HepG2 (cell line): ENCODE measurements around the gene SH3BP5. TPM values are rescaled to one million over a fixed set of nuclear protein-coding genes. Genes with fewer than 3 reads are reported as not detected.

Experiments
- ATAC-seq: fragments of 200-7000 bp; cut with Tn5 transposase; 3 replicates; pipeline ENCODE4 v1.9.1; 2020; ENCODE audit warnings: mild to moderate bottlenecking, moderate library complexity
- BruUV-seq: library from RNA; stranded (reverse); fragments of 400-500 nt; replicated peaks from 2 replicates; lab custom pipeline; 2021; lab: Mats Ljungman, UMichigan
- CTCF ChIA-PET: fragments of 300-600 bp; formaldehyde crosslinking; extraction: SDS; loops from one replicate; lab custom pipeline; 2021; ENCODE audit warnings: low total read pairs, inconsistent platforms, low intra/inter-chr PET ratio; lab: Yijun Ruan, JAX
- POLR2A ChIA-PET: fragments of 350-600 bp; sonication (Branson Sonifier 250); formaldehyde crosslinking; loops from one replicate; lab custom pipeline; 2020; ENCODE audit warnings: antibody characterized with exemption, inconsistent platforms; lab: Yijun Ruan, JAX
- DNase-seq: peaks from one replicate; pipeline ENCODE4 v3.0.0-alpha.2; 2015; ENCODE audit warnings: low spot score
- FAIRE-seq: peaks from 3 replicates; lab custom pipeline; 2011; peaks lifted over from hg19 to GRCh38; lab: Jason Lieb, UNC
- H2AFZ ChIP-seq: one replicate; pipeline ENCODE4 v1.6.1; 2011; ENCODE audit warnings: low read length, inconsistent platforms
- H3K27ac ChIP-seq: fragments of 300-600 bp; 3 replicates; pipeline ENCODE4 v1.8.0; 2011; ENCODE audit warnings: mixed run types, mild to moderate bottlenecking, mixed read lengths, low read length, inconsistent platforms; ENCODE audit not compliant: insufficient read depth; ENCODE audit errors: extremely low read length
- H3K27me3 ChIP-seq, 2 experiments: fragments of 200-600 bp in 1 of 2; 2 replicates in 1 of 2; 3 replicates in 1 of 2; pipeline versions ENCODE4 v1.6.0 to v1.8.0; 2011; ENCODE audit warnings: low read length in 2 of 2, mild to moderate bottlenecking in 2 of 2, moderate library complexity in 2 of 2, inconsistent platforms in 1 of 2; ENCODE audit not compliant: insufficient read depth in 2 of 2, control insufficient read depth in 1 of 2
- H3K36me3 ChIP-seq, 2 experiments: fragments of 200-600 bp in 1 of 2; replicated peaks in 1 of 2; 2 replicates in 1 of 2; 3 replicates in 1 of 2; pipeline versions ENCODE4 v1.5.1 to v1.8.0; 2011; ENCODE audit warnings: low read length in 2 of 2, inconsistent platforms in 1 of 2; ENCODE audit not compliant: insufficient read depth in 2 of 2, control insufficient read depth in 1 of 2
- H3K4me1 ChIP-seq: 2 replicates; pipeline ENCODE4 v1.5.1; 2012; ENCODE audit warnings: low read length, inconsistent platforms; ENCODE audit not compliant: insufficient read depth
- H3K4me2 ChIP-seq: 2 replicates; pipeline ENCODE4 v1.6.0; 2011; ENCODE audit warnings: low read depth, low read length, inconsistent platforms
- H3K4me3 ChIP-seq, 3 experiments: fragments of 200-600 bp in 1 of 3; sonication (generic), shearing (Covaris generic) in 1 of 3; replicated peaks in 1 of 3; 2 replicates each; pipeline ENCODE4 v1.5.1; 2011 to 2016; ENCODE audit warnings: low read length in 3 of 3, inconsistent platforms in 2 of 3, low read depth in 2 of 3, mild to moderate bottlenecking in 2 of 3, control low read depth in 1 of 3, mixed read lengths in 1 of 3; ENCODE audit not compliant: insufficient read depth in 1 of 3
- H3K79me2 ChIP-seq: one replicate; pipeline ENCODE4 v1.6.1; 2011; ENCODE audit warnings: low read length, inconsistent platforms; ENCODE audit not compliant: insufficient read depth
- H3K9ac ChIP-seq: 2 replicates; pipeline ENCODE4 v1.6.0; 2011; ENCODE audit warnings: mild to moderate bottlenecking, low read depth, low read length, inconsistent platforms; ENCODE audit not compliant: insufficient read depth
- H3K9me3 ChIP-seq: 2 replicates; pipeline ENCODE4 v1.5.1; 2012; ENCODE audit warnings: mild to moderate bottlenecking, low read length
- H4K20me1 ChIP-seq: 2 replicates; pipeline ENCODE4 v1.6.0; 2011; ENCODE audit warnings: inconsistent platforms, mild to moderate bottlenecking, low read length, moderate library complexity; ENCODE audit not compliant: insufficient read depth
- PLRG1 ChIP-seq: fragments of 450-650 bp; conservative IDR thresholded peaks from 2 replicates; pipeline ENCODE4 v1.6.1; 2016
- ZSCAN9 ChIP-seq: IDR thresholded peaks from 2 replicates; pipeline ENCODE4 v1.6.1; 2016; ENCODE audit warnings: borderline replicate concordance
- WGBS: methylation state at CpG from one replicate; pipeline ENCODE4 v1.1.6; 2017; ENCODE audit warnings: low lambda C conversion rate; 5-methylcytosine and 5-hydroxymethylcytosine counted together
- in situ Hi-C: cut with HindIII; loops from 2 replicates; pipeline ENCODE4 v1.10.0; 2017; ENCODE audit warnings: low pct_unique_long_range_greater_than_20kb; ENCODE audit not compliant: extremely low pct_ligation_motif_present
- intact Hi-C: fragments of 100-400 bp; cut with micrococcal nuclease; formaldehyde crosslinking; loops from one replicate; pipeline ENCODE4 v1.10.0; 2022; ENCODE audit not compliant: unreplicated experiment
- polyA plus RNA-seq, 8 experiments: library from polyadenylated mRNA; depleted of rRNA in 3 of 8; stranded (reverse) in 7 of 8; unstranded in 1 of 8; fragments of >200 nt; fragmentation: Illumina TruSeq in 4 of 8; extraction: Trizol in 4 of 8; gene quantifications; 2 replicates each; pipeline versions ENCODE4 v1.2.1 to v1.2.3, GENCODE V29; 2011 to 2016; ENCODE audit warnings: low read depth in 4 of 8, missing spikeins in 1 of 8, mixed read lengths in 1 of 8; ENCODE audit not compliant: insufficient read depth in 1 of 8
- total RNA-seq, 5 experiments: library from RNA; depleted of rRNA; stranded (reverse); fragments of >200 nt; fragmentation: Illumina TruSeq; extraction: Trizol; gene quantifications; 2 replicates each; pipeline ENCODE4 v1.2.3, GENCODE V29; 2016; ENCODE audit warnings: low read depth in 1 of 5
- TF ChIP-seq, protein P1 (sequence below): sonication (generic); formaldehyde crosslinking; IDR thresholded peaks from 2 replicates; pipeline ENCODE4 v1.5.0; 2020; ENCODE audit warnings: missing genetic modification reagents
- TF ChIP-seq, protein P2 (sequence below), 2 experiments: sonication (generic) in 1 of 2; formaldehyde crosslinking in 1 of 2; IDR thresholded peaks; 2 replicates each; pipeline versions ENCODE4 v1.6.1 to v1.9.0; 2014 to 2022; ENCODE audit warnings: antibody characterized with exemption in 1 of 2, borderline replicate concordance in 1 of 2, inconsistent platforms in 1 of 2, low read depth in 1 of 2, missing genetic modification reagents in 1 of 2
- TF ChIP-seq, protein P3 (sequence below), 2 experiments: sonication (generic) in 1 of 2; formaldehyde crosslinking in 1 of 2; IDR thresholded peaks; 2 replicates each; pipeline versions ENCODE4 v1.4.0 to v1.6.1; 2016 to 2020; ENCODE audit warnings: borderline replicate concordance in 1 of 2, low read depth in 1 of 2, mild to moderate bottlenecking in 1 of 2, missing genetic modification reagents in 1 of 2

Gene SH3BP5
- total and polyA plus RNA-seq, 2 of the 13 experiments (the other 11 are each of a cell fraction or from before 2014, with no cell fraction given), result 0.09 to 0.16 TPM

DNA sequence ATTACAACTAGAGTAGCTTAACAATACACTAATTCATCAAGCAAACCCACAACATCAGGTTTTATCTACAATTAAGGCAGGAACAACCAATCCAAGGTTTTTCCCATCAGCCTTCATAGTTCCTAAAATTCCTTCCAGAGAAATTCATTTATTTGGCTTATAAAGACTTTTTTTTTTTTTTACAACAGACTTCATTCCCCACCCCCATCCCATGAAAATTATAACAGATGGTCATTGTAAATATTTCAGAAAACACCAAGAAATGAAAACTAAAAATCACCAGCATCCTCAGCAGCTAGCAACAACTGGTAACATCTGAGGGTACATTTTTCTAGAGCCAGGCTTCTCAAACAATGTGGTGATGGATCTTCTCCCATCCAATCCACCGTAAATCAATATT lies 11.0 kb downstream of the SH3BP5 start:
- ATAC-seq (no peak), FAIRE-seq (no peak), DNase-seq (no peak)
- no peaks in the 10 kb centered on the region for H3K9me3 ChIP-seq
- intact Hi-C loops, result no loop called here
- no peak overlapping the region for H3K9ac ChIP-seq
- no TSS peak for BruUV-seq
- TF ChIP-seq, protein P1, sequence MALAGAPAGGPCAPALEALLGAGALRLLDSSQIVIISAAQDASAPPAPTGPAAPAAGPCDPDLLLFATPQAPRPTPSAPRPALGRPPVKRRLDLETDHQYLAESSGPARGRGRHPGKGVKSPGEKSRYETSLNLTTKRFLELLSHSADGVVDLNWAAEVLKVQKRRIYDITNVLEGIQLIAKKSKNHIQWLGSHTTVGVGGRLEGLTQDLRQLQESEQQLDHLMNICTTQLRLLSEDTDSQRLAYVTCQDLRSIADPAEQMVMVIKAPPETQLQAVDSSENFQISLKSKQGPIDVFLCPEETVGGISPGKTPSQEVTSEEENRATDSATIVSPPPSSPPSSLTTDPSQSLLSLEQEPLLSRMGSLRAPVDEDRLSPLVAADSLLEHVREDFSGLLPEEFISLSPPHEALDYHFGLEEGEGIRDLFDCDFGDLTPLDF (CRISPR knock-in tag), result no peak
- TF ChIP-seq PLRG1 (no peak), ZSCAN9 (CRISPR knock-in tag) (no peak)
- TF ChIP-seq, protein P2, sequence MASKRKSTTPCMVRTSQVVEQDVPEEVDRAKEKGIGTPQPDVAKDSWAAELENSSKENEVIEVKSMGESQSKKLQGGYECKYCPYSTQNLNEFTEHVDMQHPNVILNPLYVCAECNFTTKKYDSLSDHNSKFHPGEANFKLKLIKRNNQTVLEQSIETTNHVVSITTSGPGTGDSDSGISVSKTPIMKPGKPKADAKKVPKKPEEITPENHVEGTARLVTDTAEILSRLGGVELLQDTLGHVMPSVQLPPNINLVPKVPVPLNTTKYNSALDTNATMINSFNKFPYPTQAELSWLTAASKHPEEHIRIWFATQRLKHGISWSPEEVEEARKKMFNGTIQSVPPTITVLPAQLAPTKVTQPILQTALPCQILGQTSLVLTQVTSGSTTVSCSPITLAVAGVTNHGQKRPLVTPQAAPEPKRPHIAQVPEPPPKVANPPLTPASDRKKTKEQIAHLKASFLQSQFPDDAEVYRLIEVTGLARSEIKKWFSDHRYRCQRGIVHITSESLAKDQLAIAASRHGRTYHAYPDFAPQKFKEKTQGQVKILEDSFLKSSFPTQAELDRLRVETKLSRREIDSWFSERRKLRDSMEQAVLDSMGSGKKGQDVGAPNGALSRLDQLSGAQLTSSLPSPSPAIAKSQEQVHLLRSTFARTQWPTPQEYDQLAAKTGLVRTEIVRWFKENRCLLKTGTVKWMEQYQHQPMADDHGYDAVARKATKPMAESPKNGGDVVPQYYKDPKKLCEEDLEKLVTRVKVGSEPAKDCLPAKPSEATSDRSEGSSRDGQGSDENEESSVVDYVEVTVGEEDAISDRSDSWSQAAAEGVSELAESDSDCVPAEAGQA (IDR thresholded peaks at IDR 0.05; ENCODE audit: low read depth), result no peak
- TF ChIP-seq, protein P2 (CRISPR knock-in tag; IDR thresholded peaks at IDR 0.05; ENCODE audit: borderline replicate concordance), result no peak
- TF ChIP-seq, protein P3, sequence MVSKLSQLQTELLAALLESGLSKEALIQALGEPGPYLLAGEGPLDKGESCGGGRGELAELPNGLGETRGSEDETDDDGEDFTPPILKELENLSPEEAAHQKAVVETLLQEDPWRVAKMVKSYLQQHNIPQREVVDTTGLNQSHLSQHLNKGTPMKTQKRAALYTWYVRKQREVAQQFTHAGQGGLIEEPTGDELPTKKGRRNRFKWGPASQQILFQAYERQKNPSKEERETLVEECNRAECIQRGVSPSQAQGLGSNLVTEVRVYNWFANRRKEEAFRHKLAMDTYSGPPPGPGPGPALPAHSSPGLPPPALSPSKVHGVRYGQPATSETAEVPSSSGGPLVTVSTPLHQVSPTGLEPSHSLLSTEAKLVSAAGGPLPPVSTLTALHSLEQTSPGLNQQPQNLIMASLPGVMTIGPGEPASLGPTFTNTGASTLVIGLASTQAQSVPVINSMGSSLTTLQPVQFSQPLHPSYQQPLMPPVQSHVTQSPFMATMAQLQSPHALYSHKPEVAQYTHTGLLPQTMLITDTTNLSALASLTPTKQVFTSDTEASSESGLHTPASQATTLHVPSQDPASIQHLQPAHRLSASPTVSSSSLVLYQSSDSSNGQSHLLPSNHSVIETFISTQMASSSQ (IDR thresholded peaks at IDR 0.05; ENCODE audit: low read depth), result no peak
- TF ChIP-seq, protein P3 (CRISPR knock-in tag; IDR thresholded peaks at IDR 0.05; ENCODE audit: borderline replicate concordance), result no peak
- H3K36me3 ChIP-seq, result no peaks in the 10 kb centered on the region
- no peak overlapping the region for H3K4me2 ChIP-seq
- peaks cover 32% of the 10 kb centered on the region for H3K4me1 ChIP-seq
- WGBS, result 90% methylated on average over 1 of the region's 1 CpG
- no peaks in the 10 kb centered on the region for H3K79me2 ChIP-seq
- in situ Hi-C loops, result no loop called here
- peaks cover 1 to 16% of the 10 kb centered on the region in 2 experiments; a peak in 3 of 5 replicates for H3K27me3 ChIP-seq
- no peak overlapping the region for H2AFZ ChIP-seq
- H3K27ac ChIP-seq, result no peak overlapping the region
- H3K4me3 ChIP-seq, result no peak overlapping the region
- POLR2A ChIA-PET, result no interaction called here
- H4K20me1 ChIP-seq, result no peaks in the 10 kb centered on the region
- CTCF ChIA-PET, result no interaction called here
